SK-N-SH treated with all-trans-retinoic acid at 6 μM for 48 hours (cell line): ENCODE results near the gene BEST3.

Source experiments
- ARNTL ChIP-seq: fragments of 450-650 bp; formaldehyde crosslinking; IDR thresholded peaks from 2 replicates; pipeline ENCODE4 v1.5.0; 2020; ENCODE audit warnings: low read depth, mild to moderate bottlenecking, moderate library complexity, borderline replicate concordance
- CREB5 ChIP-seq: fragments of 250-450 bp; sonication (Bioruptor Pico); IDR thresholded peaks from 2 replicates; pipeline ENCODE4 v1.5.1; 2020; ENCODE audit warnings: low read depth, mild to moderate bottlenecking, moderate library complexity
- ESRRG ChIP-seq: fragments of 250-450 bp; sonication (Bioruptor Pico); IDR thresholded peaks from 2 replicates; pipeline ENCODE4 v1.6.1; 2021; ENCODE audit warnings: mild to moderate bottlenecking
- ISL1 ChIP-seq: fragments of 250-450 bp; sonication (Bioruptor Pico); IDR thresholded peaks from 2 replicates; pipeline ENCODE4 v2.1.2; 2022; ENCODE audit warnings: mild to moderate bottlenecking, moderate library complexity
- PATZ1 ChIP-seq: fragments of 250-450 bp; sonication (Bioruptor Pico); IDR thresholded peaks from 2 replicates; pipeline ENCODE4 v1.8.0; 2020; ENCODE audit warnings: mild to moderate bottlenecking, moderate library complexity, borderline replicate concordance
- PPARA ChIP-seq: fragments of 250-450 bp; sonication (Bioruptor Pico); IDR thresholded peaks from 2 replicates; pipeline ENCODE4 v1.5.0; 2020; ENCODE audit warnings: mild to moderate bottlenecking, borderline replicate concordance
- RARB ChIP-seq: fragments of 250-450 bp; sonication (Bioruptor Pico); IDR thresholded peaks from 2 replicates; pipeline ENCODE4 v1.8.0; 2021; ENCODE audit warnings: mild to moderate bottlenecking, moderate library complexity
- TCF4 ChIP-seq: fragments of 250-450 bp; sonication (Bioruptor Pico); IDR thresholded peaks from 2 replicates; pipeline ENCODE4 v1.8.0; 2021; ENCODE audit warnings: mild to moderate bottlenecking, moderate library complexity, borderline replicate concordance
- ZFP3 ChIP-seq: fragments of 250-450 bp; sonication (Bioruptor Pico); IDR thresholded peaks from 2 replicates; pipeline ENCODE4 v1.5.0; 2020; ENCODE audit warnings: mild to moderate bottlenecking, moderate library complexity
- ZNF565 ChIP-seq: fragments of 450-650 bp; formaldehyde crosslinking; conservative IDR thresholded peaks from 2 replicates; pipeline ENCODE4 v1.5.0; 2020; ENCODE audit warnings: low read depth, mild to moderate bottlenecking, moderate library complexity

GRCh38 chr12:69660164-69660863 is 38.8 kb downstream of the BEST3 start:
- TF ChIP-seq ESRRG (CRISPR knock-in tag) (no peak), PPARA (CRISPR knock-in tag) (no peak), CREB5 (no peak), ISL1 (CRISPR knock-in tag) (no peak), PATZ1 (CRISPR knock-in tag) (no peak), TCF4 (CRISPR knock-in tag) (no peak), ARNTL (CRISPR knock-in tag) (no peak), ZFP3 (CRISPR knock-in tag) (no peak), RARB (CRISPR knock-in tag) (no peak), ZNF565 (CRISPR knock-in tag) (no peak)
